Measurements from ENCODE around the gene GET3.
"Not testable (repeated sequence)": the region's sequence is repeated elsewhere in the genome, so short reads cannot be mapped to it uniquely, and the experiment has no call there.

DNA sequence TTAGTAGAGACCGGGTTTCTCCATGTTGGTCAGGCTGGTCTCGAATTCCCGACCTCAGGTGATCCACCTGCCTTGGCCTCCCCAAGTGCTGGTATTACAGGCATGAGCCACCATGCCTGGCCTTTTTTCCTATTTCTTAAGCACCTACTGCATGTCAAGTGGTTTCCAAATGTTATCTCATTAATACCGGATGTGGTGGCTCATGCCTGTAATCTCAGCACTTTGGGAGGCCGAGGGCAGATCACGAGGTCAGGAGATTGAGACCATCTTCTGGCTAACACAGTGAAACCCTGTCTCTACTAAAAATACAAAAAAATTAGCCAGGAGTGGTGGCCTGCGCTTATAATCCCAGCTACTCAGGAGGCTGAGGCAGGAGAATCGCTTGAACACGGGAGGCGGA lies 11.7 kb upstream of the GET3 start:
- TF ChIP-seq, protein P1, sequence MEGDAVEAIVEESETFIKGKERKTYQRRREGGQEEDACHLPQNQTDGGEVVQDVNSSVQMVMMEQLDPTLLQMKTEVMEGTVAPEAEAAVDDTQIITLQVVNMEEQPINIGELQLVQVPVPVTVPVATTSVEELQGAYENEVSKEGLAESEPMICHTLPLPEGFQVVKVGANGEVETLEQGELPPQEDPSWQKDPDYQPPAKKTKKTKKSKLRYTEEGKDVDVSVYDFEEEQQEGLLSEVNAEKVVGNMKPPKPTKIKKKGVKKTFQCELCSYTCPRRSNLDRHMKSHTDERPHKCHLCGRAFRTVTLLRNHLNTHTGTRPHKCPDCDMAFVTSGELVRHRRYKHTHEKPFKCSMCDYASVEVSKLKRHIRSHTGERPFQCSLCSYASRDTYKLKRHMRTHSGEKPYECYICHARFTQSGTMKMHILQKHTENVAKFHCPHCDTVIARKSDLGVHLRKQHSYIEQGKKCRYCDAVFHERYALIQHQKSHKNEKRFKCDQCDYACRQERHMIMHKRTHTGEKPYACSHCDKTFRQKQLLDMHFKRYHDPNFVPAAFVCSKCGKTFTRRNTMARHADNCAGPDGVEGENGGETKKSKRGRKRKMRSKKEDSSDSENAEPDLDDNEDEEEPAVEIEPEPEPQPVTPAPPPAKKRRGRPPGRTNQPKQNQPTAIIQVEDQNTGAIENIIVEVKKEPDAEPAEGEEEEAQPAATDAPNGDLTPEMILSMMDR (IDR thresholded peaks at IDR 0.05) = not testable (repeated sequence)
- TF ChIP-seq MXI1 (IDR thresholded peaks at IDR 0.05; ENCODE audit: low read depth, low read length) = not testable (repeated sequence)
